Metanephros (tissue), 2 donors: ENCODE data around the gene RFPL2. TPM values are rescaled to one million over a fixed set of nuclear protein-coding genes. Genes with fewer than 3 reads are reported as not detected.

Source experiments
- small RNA-seq: library from RNA; depleted of rRNA; stranded (forward); fragments of <200 nt; gene quantifications from one replicate; pipeline ENCODE3, GENCODE V24; 2014; ENCODE audit warnings: low replicate concordance
- total RNA-seq: library from RNA; depleted of rRNA; stranded (reverse); fragments of >200 nt; gene quantifications from one replicate; pipeline ENCODE4 v1.2.3, GENCODE V29; 2014

The RFPL2 gene
- 0.18 TPM for total RNA-seq

GRCh38 chr22:32204856-32205722, at the start of gene RFPL2:
Gene RFPL2, minus strand, starts transcription at chr22:32205073. Its CDS starts 2,622 bp downstream, at chr22:32202451.

GRCh38 chr22:32158712-32159533, 46.0 kb downstream of the RFPL2 start, which contains the start of gene C22orf42:
Gene C22orf42, minus strand, starts transcription at chr22:32159303. Its CDS starts 88 bp downstream, at chr22:32159215.

Small RNAs within 50 kb of the gene (small RNA-seq; reads per million reads assigned to genes)
- not detected for gene RF02171

Other genes starting within 250 kb of the RFPL2 start
- gene SLC5A1, start 161.8 kb downstream of the RFPL2 start, total RNA-seq: 0.58 TPM
- not detected for gene C22orf42, start 45.8 kb downstream of the RFPL2 start, total RNA-seq
- gene SLC5A4, start 50.3 kb upstream of the RFPL2 start, total RNA-seq: 2.7 TPM
- gene RFPL3, start 152.8 kb upstream of the RFPL2 start, total RNA-seq: not detected
- gene RTCB, start 207.2 kb upstream of the RFPL2 start, total RNA-seq: 56.6 TPM